Measurements from ENCODE around the gene ABCA2. TPM values are rescaled to one million over a fixed set of nuclear protein-coding genes. Genes with fewer than 3 reads are reported as not detected.

Gene ABCA2
- total RNA-seq, 1 experiment from 2014 or later = 27.0 TPM

GRCh38 chr9:136957461-136957860 lies 70.6 kb downstream of the ABCA2 start:
- Histone ChIP-seq H3K4me1 (ENCODE audit: control insufficient read depth, insufficient read depth, low read length) (no peaks in the 10 kb centered on the region), H3K27me3 (ENCODE audit: control insufficient read depth, insufficient read depth, low read length) (no peaks in the 10 kb centered on the region), H3K36me3 (ENCODE audit: control insufficient read depth, insufficient read depth, low read length) (no peaks in the 10 kb centered on the region), H3K9me3 (ENCODE audit: control insufficient read depth, insufficient read depth, low read depth, low read length) (no peaks in the 10 kb centered on the region), H3K4me3 (ENCODE audit: low read depth in 2 of 2, low read length in 2 of 2) (no peak overlapping the region), H3K27ac (ENCODE audit: low read length) (no peak overlapping the region)
- TF ChIP-seq SIN3A (IDR thresholded peaks at IDR 0.05; ENCODE audit: borderline replicate concordance, insufficient read depth, low read depth, low read length) = no peak
- TF ChIP-seq POLR2AphosphoS5 (IDR thresholded peaks at IDR 0.05; ENCODE audit: low read depth, low read length) = no peak
- TF ChIP-seq REST (IDR thresholded peaks at IDR 0.05; ENCODE audit: insufficient read depth in 1 of 2, low read depth in 2 of 2, low read length in 1 of 2) = no peak
- no peak for TF ChIP-seq TCF7L2 (IDR thresholded peaks at IDR 0.05; ENCODE audit: low read depth, low read length)
- TF ChIP-seq CTCF (IDR thresholded peaks at IDR 0.05) = no peak
- no peak for ATAC-seq
- no TSS peak for BruUV-seq (replicated peaks)
- DNase-seq (ENCODE audit: low read depth, low spot score) = no peak
- intact Hi-C loops (cut with micrococcal nuclease; ENCODE audit: unreplicated experiment) (no loop called here), in situ Hi-C loops (cut with HindIII; ENCODE audit: low pct_unique_long_range_greater_than_20kb, low sequenced_read_pairs) (no loop called here)
- POLR2A ChIA-PET = no interaction called here
- CTCF ChIA-PET = no interaction called here

Other genes starting within 250 kb of the ABCA2 start
- 53.5 TPM for gene TMEM141, start 236.9 kb downstream of the ABCA2 start, total RNA-seq (2021; ENCODE audit: unreplicated experiment)
- 0.62 TPM for gene CCDC183, start 231.9 kb downstream of the ABCA2 start, total RNA-seq (2021; ENCODE audit: unreplicated experiment)
- 106 TPM for gene RABL6, start 220.3 kb downstream of the ABCA2 start, total RNA-seq (2021; ENCODE audit: unreplicated experiment)
- 7.2 TPM for gene AJM1, start 185.8 kb downstream of the ABCA2 start, total RNA-seq (2021; ENCODE audit: unreplicated experiment)
- 204 TPM for gene PHPT1, start 178.8 kb downstream of the ABCA2 start, total RNA-seq (2021; ENCODE audit: unreplicated experiment)
- 6.3 TPM for gene MAMDC4, start 175.9 kb downstream of the ABCA2 start, total RNA-seq (2021; ENCODE audit: unreplicated experiment)
- gene EDF1, start 161.9 kb downstream of the ABCA2 start, total RNA-seq (2021; ENCODE audit: unreplicated experiment) = 270 TPM
- gene TRAF2, start 141.7 kb downstream of the ABCA2 start, total RNA-seq (2021; ENCODE audit: unreplicated experiment) = 48.7 TPM
- 72.6 TPM for gene FBXW5, start 83.5 kb downstream of the ABCA2 start, total RNA-seq (2021; ENCODE audit: unreplicated experiment)
- gene C8G, start 83.0 kb downstream of the ABCA2 start, total RNA-seq (2021; ENCODE audit: unreplicated experiment) = 2.9 TPM
- 2.5 TPM for gene LCN12, start 76.0 kb downstream of the ABCA2 start, total RNA-seq (2021; ENCODE audit: unreplicated experiment)
- gene PTGDS, start 50.7 kb downstream of the ABCA2 start, total RNA-seq (2021; ENCODE audit: unreplicated experiment) = 13.7 TPM
- gene LCNL1, start 45.2 kb downstream of the ABCA2 start, total RNA-seq (2021; ENCODE audit: unreplicated experiment) = 0.82 TPM
- 64.0 TPM for gene PAXX, start 35.8 kb downstream of the ABCA2 start, total RNA-seq (2021; ENCODE audit: unreplicated experiment)
- 6.2 TPM for gene CLIC3, start 31.7 kb downstream of the ABCA2 start, total RNA-seq (2021; ENCODE audit: unreplicated experiment)
- gene FUT7, start 3.9 kb upstream of the ABCA2 start, total RNA-seq (2021; ENCODE audit: unreplicated experiment) = not detected
- 43.5 TPM for gene NPDC1, start 17.9 kb upstream of the ABCA2 start, total RNA-seq (2021; ENCODE audit: unreplicated experiment)
- 2.8 TPM for gene ENTPD2, start 25.8 kb upstream of the ABCA2 start, total RNA-seq (2021; ENCODE audit: unreplicated experiment)
- gene SAPCD2, start 42.3 kb upstream of the ABCA2 start, total RNA-seq (2021; ENCODE audit: unreplicated experiment) = 18.4 TPM
- 23.1 TPM for gene UAP1L1, start 49.3 kb upstream of the ABCA2 start, total RNA-seq (2021; ENCODE audit: unreplicated experiment)
- gene MAN1B1, start 58.7 kb upstream of the ABCA2 start, total RNA-seq (2021; ENCODE audit: unreplicated experiment) = 57.2 TPM
- gene DPP7, start 86.5 kb upstream of the ABCA2 start, total RNA-seq (2021; ENCODE audit: unreplicated experiment) = 236 TPM
- gene GRIN1, start 110.9 kb upstream of the ABCA2 start, total RNA-seq (2021; ENCODE audit: unreplicated experiment) = 4.9 TPM
- 0.69 TPM for gene LRRC26, start 141.8 kb upstream of the ABCA2 start, total RNA-seq (2021; ENCODE audit: unreplicated experiment)
- gene TMEM210, start 143.8 kb upstream of the ABCA2 start, total RNA-seq (2021; ENCODE audit: unreplicated experiment) = not detected
- gene ANAPC2, start 160.3 kb upstream of the ABCA2 start, total RNA-seq (2021; ENCODE audit: unreplicated experiment) = 46.0 TPM
- gene SSNA1, start 160.4 kb upstream of the ABCA2 start, total RNA-seq (2021; ENCODE audit: unreplicated experiment) = 86.9 TPM
- 21.7 TPM for gene TPRN, start 172.5 kb upstream of the ABCA2 start, total RNA-seq (2021; ENCODE audit: unreplicated experiment)
- gene TMEM203, start 177.4 kb upstream of the ABCA2 start, total RNA-seq (2021; ENCODE audit: unreplicated experiment) = 25.4 TPM
- 15.6 TPM for gene NDOR1, start 177.5 kb upstream of the ABCA2 start, total RNA-seq (2021; ENCODE audit: unreplicated experiment)
- 11.5 TPM for gene RNF208, start 194.0 kb upstream of the ABCA2 start, total RNA-seq (2021; ENCODE audit: unreplicated experiment)
- 0.67 TPM for gene CYSRT1, start 196.9 kb upstream of the ABCA2 start, total RNA-seq (2021; ENCODE audit: unreplicated experiment)
- gene RNF224, start 199.3 kb upstream of the ABCA2 start, total RNA-seq (2021; ENCODE audit: unreplicated experiment) = 0.15 TPM
- gene SLC34A3, start 202.7 kb upstream of the ABCA2 start, total RNA-seq (2021; ENCODE audit: unreplicated experiment) = not detected
- gene TUBB4B, start 213.1 kb upstream of the ABCA2 start, total RNA-seq (2021; ENCODE audit: unreplicated experiment) = 265 TPM
- gene STPG3, start 223.0 kb upstream of the ABCA2 start, total RNA-seq (2021; ENCODE audit: unreplicated experiment) = 0.26 TPM
- 62.4 TPM for gene NELFB, start 227.1 kb upstream of the ABCA2 start, total RNA-seq (2021; ENCODE audit: unreplicated experiment)
- 37.1 TPM for gene TOR4A, start 249.5 kb upstream of the ABCA2 start, total RNA-seq (2021; ENCODE audit: unreplicated experiment)